ENCODE results near the gene CD300H. TPM values are rescaled to one million over a fixed set of nuclear protein-coding genes. Genes with fewer than 3 reads are reported as not detected.
"Not testable (repeated sequence)": the region's sequence is repeated elsewhere in the genome, so short reads cannot be mapped to it uniquely, and the experiment has no call there.

CD300H gene
- total RNA-seq, 2 donors from 2014 or later = 0.45 TPM; not detected in 1

- no peak for DNase-seq
- intact Hi-C loops (cut with DNase I) = no loop called here
- Histone ChIP-seq H3K4me1 (no peaks in the 10 kb centered on the region), H3K4me3 (no peak overlapping the region), H3K27ac (no peak overlapping the region), H3K27me3 (no peaks in the 10 kb centered on the region), H3K36me3 (no peaks in the 10 kb centered on the region), H3K9ac (ENCODE audit: low read depth in 2 of 2, low read length in 2 of 2) (no peak overlapping the region), H3K9me3 (no peaks in the 10 kb centered on the region)
- no peak for TF ChIP-seq CTCF (IDR thresholded peaks at IDR 0.05)
Observed at GRCh38 chr17:74561586-74561985, 5.7 kb downstream of the CD300H start.

GRCh38 chr17:74558882-74559519, 8.3 kb downstream of the CD300H start:
- DNase-seq = no peak
- no peak overlapping the region for H3K27ac ChIP-seq
- intact Hi-C loops (cut with DNase I) = no loop called here
- TF ChIP-seq CTCF (IDR thresholded peaks at IDR 0.05) = no peak
- H3K27me3 ChIP-seq = no peaks in the 10 kb centered on the region
- H3K36me3 ChIP-seq = no peaks in the 10 kb centered on the region
- no peak overlapping the region for H3K4me3 ChIP-seq
- no peak overlapping the region for H3K9ac ChIP-seq (ENCODE audit: low read depth in 2 of 2, low read length in 2 of 2)
- no peaks in the 10 kb centered on the region for H3K4me1 ChIP-seq
- no peaks in the 10 kb centered on the region for H3K9me3 ChIP-seq

GRCh38 chr17:74558402-74558801, 8.9 kb downstream of the CD300H start:
- H3K27ac ChIP-seq; H3K4me3 ChIP-seq; H3K27me3 ChIP-seq; H3K4me1 ChIP-seq; H3K9me3 ChIP-seq; intact Hi-C loops (cut with DNase I); H3K36me3 ChIP-seq; H3K9ac ChIP-seq (ENCODE audit: low read depth in 2 of 2, low read length in 2 of 2); DNase-seq: not testable (repeated sequence)

- Histone ChIP-seq H3K4me1 (no peaks in the 10 kb centered on the region), H3K27ac (no peak overlapping the region), H3K9me3 (no peaks in the 10 kb centered on the region), H3K4me3 (no peak overlapping the region), H3K36me3 (no peaks in the 10 kb centered on the region), H3K27me3 (no peaks in the 10 kb centered on the region), H3K9ac (ENCODE audit: low read depth in 2 of 2, low read length in 2 of 2) (no peak overlapping the region)
- intact Hi-C loops (cut with DNase I) = no loop called here
- DNase-seq = no peak
- no peak for TF ChIP-seq CTCF (IDR thresholded peaks at IDR 0.05)
Observed at GRCh38 chr17:74555427-74555940, 11.8 kb downstream of the CD300H start.

GRCh38 chr17:74554909-74555308, 12.4 kb downstream of the CD300H start:
- H3K27me3 ChIP-seq = no peaks in the 10 kb centered on the region
- no peak overlapping the region for H3K27ac ChIP-seq
- no peak for DNase-seq
- intact Hi-C loops (cut with DNase I) = no loop called here
- no peaks in the 10 kb centered on the region for H3K4me1 ChIP-seq
- H3K9ac ChIP-seq (ENCODE audit: low read depth in 2 of 2, low read length in 2 of 2) = no peak overlapping the region
- no peaks in the 10 kb centered on the region for H3K36me3 ChIP-seq
- no peak for TF ChIP-seq CTCF (IDR thresholded peaks at IDR 0.05)
- no peak overlapping the region for H3K4me3 ChIP-seq
- no peaks in the 10 kb centered on the region for H3K9me3 ChIP-seq

GRCh38 chr17:74552037-74552436, 15.3 kb downstream of the CD300H start:
- DNase-seq = no peak
- Histone ChIP-seq H3K36me3 (no peaks in the 10 kb centered on the region), H3K9ac (ENCODE audit: low read depth in 2 of 2, low read length in 2 of 2) (no peak overlapping the region), H3K27ac (no peak overlapping the region), H3K27me3 (no peaks in the 10 kb centered on the region), H3K4me3 (no peak overlapping the region), H3K9me3 (no peaks in the 10 kb centered on the region), H3K4me1 (no peaks in the 10 kb centered on the region)
- intact Hi-C loops (cut with DNase I) = no loop called here
- TF ChIP-seq CTCF (IDR thresholded peaks at IDR 0.05) = no peak

Data from colonic mucosa (tissue), 4 donors.